Astrocyte (in vitro differentiated cells and primary cell): ENCODE results near the gene SYT8. TPM values are rescaled to one million over a fixed set of nuclear protein-coding genes. Genes with fewer than 3 reads are reported as not detected.
"Not testable (repeated sequence)": the region's sequence is repeated elsewhere in the genome, so short reads cannot be mapped to it uniquely, and the experiment has no call there.

Experiments
- DNase-seq: peaks from one replicate; pipeline ENCODE4 v3.0.0-alpha.2; 2010; ENCODE audit warnings: low read depth
- FAIRE-seq: peaks from 2 replicates; lab custom pipeline; 2011; peaks lifted over from hg19 to GRCh38; lab: Jason Lieb, UNC
- H2AFZ ChIP-seq: 2 replicates; pipeline ENCODE4 v1.6.0; 2012; ENCODE audit warnings: low read depth, low read length, inconsistent platforms
- H3K27ac ChIP-seq: 2 replicates; pipeline ENCODE4 v1.5.1; 2011; ENCODE audit warnings: low read depth, low read length, inconsistent platforms
- H3K27me3 ChIP-seq: 2 replicates; pipeline ENCODE4 v1.6.0; 2011; ENCODE audit warnings: low read length, inconsistent platforms; ENCODE audit not compliant: insufficient read depth
- H3K36me3 ChIP-seq: 2 replicates; pipeline ENCODE4 v1.5.1; 2011; ENCODE audit warnings: low read length, inconsistent platforms; ENCODE audit not compliant: insufficient read depth
- H3K4me1 ChIP-seq: 2 replicates; pipeline ENCODE4 v1.5.1; 2011; ENCODE audit warnings: low read length, inconsistent platforms; ENCODE audit not compliant: insufficient read depth
- H3K4me2 ChIP-seq: 2 replicates; pipeline ENCODE4 v1.6.0; 2012; ENCODE audit warnings: low read length, inconsistent platforms
- H3K4me3 ChIP-seq: 2 replicates; pipeline ENCODE4 v1.5.1; 2011; ENCODE audit warnings: low read depth, mild to moderate bottlenecking, low read length, inconsistent platforms; ENCODE audit not compliant: insufficient read depth
- H3K79me2 ChIP-seq: 2 replicates; pipeline ENCODE4 v1.6.0; 2012; ENCODE audit warnings: mild to moderate bottlenecking, low read length, inconsistent platforms; ENCODE audit not compliant: insufficient read depth
- H3K9ac ChIP-seq: 2 replicates; pipeline ENCODE4 v1.6.0; 2012; ENCODE audit warnings: mild to moderate bottlenecking, low read length, inconsistent platforms
- H3K9me3 ChIP-seq: 2 replicates; pipeline ENCODE4 v1.5.1; 2012; ENCODE audit warnings: low read depth, mild to moderate bottlenecking, low read length, inconsistent platforms; ENCODE audit not compliant: insufficient read depth
- H4K20me1 ChIP-seq: 2 replicates; pipeline ENCODE4 v1.6.0; 2012; ENCODE audit warnings: low read length, inconsistent platforms; ENCODE audit not compliant: insufficient read depth
- H3K27ac Mint-ChIP-seq: one replicate; pipeline ENCODE4 v1.8.0; 2021; ENCODE audit warnings: mild to moderate bottlenecking, mixed read lengths; ENCODE audit not compliant: unreplicated experiment
- H3K27me3 Mint-ChIP-seq: one replicate; pipeline ENCODE4 v1.8.0; 2021; ENCODE audit warnings: low read depth, mixed read lengths; ENCODE audit not compliant: unreplicated experiment
- H3K36me3 Mint-ChIP-seq: one replicate; pipeline ENCODE4 v1.8.0; 2021; ENCODE audit warnings: low read depth, mixed read lengths; ENCODE audit not compliant: unreplicated experiment
- H3K4me1 Mint-ChIP-seq: one replicate; pipeline ENCODE4 v1.8.0; 2021; ENCODE audit warnings: low read depth, mixed read lengths; ENCODE audit not compliant: unreplicated experiment
- H3K4me3 Mint-ChIP-seq: one replicate; pipeline ENCODE4 v1.8.0; 2021; ENCODE audit warnings: mild to moderate bottlenecking, moderate library complexity, mixed read lengths; ENCODE audit not compliant: unreplicated experiment
- H3K9me3 Mint-ChIP-seq: one replicate; pipeline ENCODE4 v1.8.0; 2021; ENCODE audit warnings: mild to moderate bottlenecking, mixed read lengths; ENCODE audit not compliant: unreplicated experiment
- EZH2 ChIP-seq: IDR thresholded peaks from 2 replicates; pipeline ENCODE4 v1.6.1; 2012; ENCODE audit warnings: mild to moderate bottlenecking, low read length, inconsistent platforms; ENCODE audit not compliant: insufficient read depth
- total RNA-seq: library from RNA; stranded (reverse); gene quantifications from 2 replicates; pipeline ENCODE4 v1.2.1, GENCODE V29; 2021
- TF ChIP-seq, protein P1 (sequence below): IDR thresholded peaks from 2 replicates; pipeline ENCODE4 v1.5.1; 2011; ENCODE audit warnings: low read depth, mild to moderate bottlenecking, inconsistent platforms, low read length, moderate library complexity; ENCODE audit not compliant: insufficient read depth

Gene SYT8
- total RNA-seq, 1 donor from 2014 or later = 0.36 TPM

DNA sequence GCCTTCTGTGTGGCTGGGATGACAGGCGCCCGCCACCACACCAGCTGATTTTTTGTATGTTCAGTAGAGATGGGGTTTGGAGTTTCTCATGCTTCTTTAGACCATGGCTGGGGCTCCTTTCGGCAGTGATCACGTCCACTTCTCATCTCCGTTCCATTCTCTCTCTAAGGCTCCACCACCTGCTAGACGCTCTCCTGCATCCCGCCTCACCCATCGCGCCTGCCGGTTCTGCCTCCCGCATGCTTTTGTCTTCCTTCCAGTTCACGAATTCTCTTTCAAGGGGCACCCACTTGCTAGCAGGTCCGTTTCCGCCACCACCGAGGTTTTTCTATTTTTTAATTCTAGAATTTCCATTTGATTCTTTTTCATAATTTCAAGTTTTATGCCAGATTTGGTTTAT lies 22.0 kb upstream of the SYT8 start:
- H3K27me3 Mint-ChIP-seq = peaks cover 42% of the 10 kb centered on the region

DNA sequence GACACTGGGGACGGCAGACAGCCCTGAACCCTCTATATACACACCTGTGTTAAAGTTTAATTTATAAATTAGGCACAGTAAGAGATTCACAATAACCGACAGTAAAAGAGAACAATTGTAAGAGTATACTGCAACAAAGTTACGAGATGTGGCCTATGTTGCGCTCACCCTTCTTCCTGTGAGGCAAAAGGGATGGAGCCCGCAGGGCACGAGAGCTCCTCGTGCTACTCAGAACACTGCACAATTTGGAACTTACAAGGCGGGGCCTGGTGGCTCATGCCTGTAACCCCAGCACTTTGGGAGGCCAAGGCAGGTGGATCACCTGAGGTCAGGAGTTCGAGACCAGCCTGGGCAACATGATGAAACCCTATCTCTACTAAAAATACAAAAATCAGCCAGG lies 21.4 kb upstream of the SYT8 start:
- H4K20me1 ChIP-seq, H3K4me1 Mint-ChIP-seq, H3K27me3 ChIP-seq, H3K36me3 Mint-ChIP-seq, H3K4me3 ChIP-seq, H3K27ac ChIP-seq, H3K9ac ChIP-seq, H3K36me3 ChIP-seq, H3K9me3 ChIP-seq, DNase-seq, H3K27ac Mint-ChIP-seq, H2AFZ ChIP-seq, FAIRE-seq, H3K4me2 ChIP-seq, H3K4me1 ChIP-seq, H3K79me2 ChIP-seq, H3K4me3 Mint-ChIP-seq: not testable (repeated sequence)
- Mint-ChIP-seq H3K27me3 (peaks cover 38% of the 10 kb centered on the region), H3K9me3 (peaks cover 20% of the 10 kb centered on the region)

More for the DNA sequence above, 22.0 kb upstream of the SYT8 start:
- H2AFZ ChIP-seq = no peak overlapping the region
- H3K9me3 ChIP-seq = peaks cover 3% of the 10 kb centered on the region
- H3K9me3 Mint-ChIP-seq = peaks cover 20% of the 10 kb centered on the region
- no peaks in the 10 kb centered on the region for H3K4me1 ChIP-seq
- H4K20me1 ChIP-seq = no peaks in the 10 kb centered on the region
- no peaks in the 10 kb centered on the region for H3K36me3 ChIP-seq
- H3K36me3 Mint-ChIP-seq = peaks cover 1% of the 10 kb centered on the region
- H3K4me2 ChIP-seq = no peak overlapping the region
- no peak overlapping the region for H3K4me3 Mint-ChIP-seq
- no peak overlapping the region for H3K4me3 ChIP-seq
- no peak overlapping the region for H3K9ac ChIP-seq
- DNase-seq = no peak
- no peak overlapping the region for H3K27ac Mint-ChIP-seq
- H3K79me2 ChIP-seq = no peaks in the 10 kb centered on the region
- FAIRE-seq = no peak
- no peaks in the 10 kb centered on the region for H3K4me1 Mint-ChIP-seq
- peaks cover 2% of the 10 kb centered on the region for H3K27me3 ChIP-seq
- TF ChIP-seq, protein P1, sequence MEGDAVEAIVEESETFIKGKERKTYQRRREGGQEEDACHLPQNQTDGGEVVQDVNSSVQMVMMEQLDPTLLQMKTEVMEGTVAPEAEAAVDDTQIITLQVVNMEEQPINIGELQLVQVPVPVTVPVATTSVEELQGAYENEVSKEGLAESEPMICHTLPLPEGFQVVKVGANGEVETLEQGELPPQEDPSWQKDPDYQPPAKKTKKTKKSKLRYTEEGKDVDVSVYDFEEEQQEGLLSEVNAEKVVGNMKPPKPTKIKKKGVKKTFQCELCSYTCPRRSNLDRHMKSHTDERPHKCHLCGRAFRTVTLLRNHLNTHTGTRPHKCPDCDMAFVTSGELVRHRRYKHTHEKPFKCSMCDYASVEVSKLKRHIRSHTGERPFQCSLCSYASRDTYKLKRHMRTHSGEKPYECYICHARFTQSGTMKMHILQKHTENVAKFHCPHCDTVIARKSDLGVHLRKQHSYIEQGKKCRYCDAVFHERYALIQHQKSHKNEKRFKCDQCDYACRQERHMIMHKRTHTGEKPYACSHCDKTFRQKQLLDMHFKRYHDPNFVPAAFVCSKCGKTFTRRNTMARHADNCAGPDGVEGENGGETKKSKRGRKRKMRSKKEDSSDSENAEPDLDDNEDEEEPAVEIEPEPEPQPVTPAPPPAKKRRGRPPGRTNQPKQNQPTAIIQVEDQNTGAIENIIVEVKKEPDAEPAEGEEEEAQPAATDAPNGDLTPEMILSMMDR = no peak
- TF ChIP-seq EZH2 = no peak
- H3K27ac ChIP-seq = no peak overlapping the region

DNA sequence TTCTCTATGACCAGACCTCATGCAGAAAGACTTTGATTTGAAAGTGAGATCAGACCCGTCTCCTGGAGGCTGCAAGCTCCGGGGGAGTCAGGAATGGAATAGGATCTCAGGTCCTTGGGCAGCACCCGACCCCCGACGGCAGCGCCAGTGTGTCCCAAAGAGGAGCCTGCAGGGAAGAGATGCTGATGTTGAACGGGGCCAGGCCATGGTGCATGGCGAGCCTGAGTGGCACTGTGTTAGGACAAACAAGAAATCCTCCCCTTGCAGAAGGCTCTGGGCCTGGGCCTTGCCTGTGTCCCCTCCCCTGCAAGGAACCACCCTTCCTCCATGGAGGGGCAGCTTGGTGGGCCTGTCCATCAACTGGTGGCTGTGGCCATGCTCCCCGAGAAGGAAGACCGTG lies 20.1 kb upstream of the SYT8 start:
- Histone ChIP-seq H4K20me1 (no peaks in the 10 kb centered on the region), H3K36me3 (no peaks in the 10 kb centered on the region), H3K27me3 (peaks cover 2% of the 10 kb centered on the region), H3K9ac (no peak overlapping the region), H3K9me3 (peaks cover 13% of the 10 kb centered on the region), H3K79me2 (no peaks in the 10 kb centered on the region), H3K4me1 (no peaks in the 10 kb centered on the region), H2AFZ (no peak overlapping the region), H3K4me3 (no peak overlapping the region), H3K27ac (no peak overlapping the region), H3K4me2 (no peak overlapping the region)
- no peak for DNase-seq
- no peak overlapping the region for H3K4me3 Mint-ChIP-seq
- no peaks in the 10 kb centered on the region for H3K4me1 Mint-ChIP-seq
- no peak for FAIRE-seq
- H3K36me3 Mint-ChIP-seq = peaks cover 1% of the 10 kb centered on the region
- no peak overlapping the region for H3K27ac Mint-ChIP-seq
- peaks cover 32% of the 10 kb centered on the region for H3K27me3 Mint-ChIP-seq
- peaks cover 24% of the 10 kb centered on the region for H3K9me3 Mint-ChIP-seq
- TF ChIP-seq, protein P1 = no peak
